Breast epithelium (tissue), 3 donors: ENCODE measurements around the gene NAP1L4.

Experiments used
- CTCF ChIP-seq, 3 donors: fragments of 450-650 bp; IDR thresholded peaks; one replicate each; pipeline ENCODE4 v1.5.1; 2016 to 2017; ENCODE audit warnings: antibody characterized with exemption in 3 of 3, mild to moderate bottlenecking in 3 of 3, moderate library complexity in 3 of 3
- POLR2A ChIP-seq: fragments of 450-650 bp; IDR thresholded peaks from one replicate; pipeline ENCODE4 v1.6.1; 2016; ENCODE audit warnings: antibody characterized with exemption, mild to moderate bottlenecking, moderate library complexity
- POLR2AphosphoS5 ChIP-seq, 3 donors: sonication (generic); formaldehyde crosslinking; IDR thresholded peaks; one replicate each; pipeline ENCODE4 v1.6.1; 2017; ENCODE audit warnings: antibody characterized with exemption in 3 of 3

GRCh38 chr11:2909133-2909902 lies 82.8 kb downstream of the NAP1L4 start:
- TF ChIP-seq POLR2A, result no peak
- TF ChIP-seq CTCF (IDR thresholded peaks at IDR 0.05), result no peak
- no peak for TF ChIP-seq POLR2AphosphoS5 (IDR thresholded peaks at IDR 0.05)
